Measurements from ENCODE around the gene CALN1.
"Not testable (repeated sequence)": the region's sequence is repeated elsewhere in the genome, so short reads cannot be mapped to it uniquely, and the experiment has no call there.

Gene CALN1

DNA sequence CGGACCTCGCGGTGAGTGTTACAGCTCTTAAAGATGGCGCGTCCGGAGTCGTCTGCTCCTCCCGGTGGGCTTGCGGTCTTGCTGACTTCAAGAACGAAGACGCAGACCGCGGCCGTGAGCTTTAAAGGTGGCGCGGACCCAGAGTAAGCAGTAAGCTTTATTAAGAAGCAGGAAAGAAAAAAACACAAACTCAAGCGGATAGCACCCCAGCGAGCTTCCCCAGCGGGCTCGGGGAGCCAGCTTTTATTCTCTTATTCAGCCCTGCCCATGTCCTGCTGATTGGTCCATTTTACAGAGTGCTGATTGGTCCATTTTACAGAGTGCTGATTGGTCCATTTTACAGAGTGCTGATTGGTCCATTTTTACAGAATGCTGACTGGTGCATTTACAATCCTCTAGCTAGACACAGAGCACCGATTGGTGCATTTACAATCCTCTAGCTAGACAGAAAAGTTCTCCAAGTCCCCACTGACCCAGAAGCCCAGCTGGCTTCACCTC, at the start of gene CALN1:
CALN1 (minus strand) TSS at position 218 of the 498 bp plus-strand sequence.
- not testable (repeated sequence) for DNase-seq

DNA sequence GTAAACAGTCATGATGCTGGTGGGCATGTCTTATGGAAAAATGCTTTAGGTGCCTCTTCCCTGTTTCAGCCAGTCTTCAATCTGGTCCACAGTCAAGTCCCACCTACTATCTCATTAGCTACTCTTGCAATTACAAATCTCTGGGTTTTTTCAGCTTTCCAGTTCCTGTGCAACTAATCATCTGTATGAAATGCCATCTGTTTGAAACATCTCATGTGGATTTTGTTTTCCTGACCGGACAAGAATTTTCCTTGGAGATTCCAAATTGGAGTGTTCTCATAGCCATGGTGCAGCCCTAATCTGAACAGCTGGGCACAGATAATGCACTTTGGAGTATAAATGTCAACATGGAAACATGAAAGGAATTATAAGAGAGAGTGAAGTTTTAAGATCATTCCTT, 41.3 kb upstream of the CALN1 start:
- DNase-seq = no peak

DNA sequence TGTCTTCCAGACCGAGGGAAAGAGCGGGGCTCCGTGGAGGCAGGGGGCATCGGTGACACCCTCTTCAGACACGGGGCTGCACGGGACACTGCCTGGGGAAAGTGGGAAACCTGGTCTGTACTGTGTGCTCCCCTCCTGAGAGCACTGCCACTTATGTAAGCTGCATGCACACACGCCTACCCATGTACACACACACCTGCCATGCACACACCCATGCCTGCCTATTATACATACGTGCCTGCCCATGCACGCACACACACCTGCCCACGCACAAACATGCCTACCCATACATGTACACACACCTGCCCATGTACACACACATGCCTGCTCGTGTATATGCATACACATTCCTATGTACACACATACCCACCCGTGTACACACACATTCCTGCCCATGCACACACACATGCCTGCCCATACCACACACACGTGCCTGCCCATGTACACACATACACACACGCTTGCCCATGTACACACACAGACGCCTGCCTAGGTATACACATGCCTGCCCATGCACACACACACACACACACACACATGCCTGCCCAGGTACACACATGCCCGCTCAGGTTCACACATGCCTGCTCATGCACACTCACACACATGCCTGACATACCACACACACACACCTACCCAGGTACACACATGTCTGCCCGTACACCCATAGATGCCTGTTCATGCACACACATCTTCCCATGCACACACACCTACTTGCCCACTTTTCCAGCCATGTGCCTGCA, 35.5 kb upstream of the CALN1 start:
- DNase-seq = no peak

DNA sequence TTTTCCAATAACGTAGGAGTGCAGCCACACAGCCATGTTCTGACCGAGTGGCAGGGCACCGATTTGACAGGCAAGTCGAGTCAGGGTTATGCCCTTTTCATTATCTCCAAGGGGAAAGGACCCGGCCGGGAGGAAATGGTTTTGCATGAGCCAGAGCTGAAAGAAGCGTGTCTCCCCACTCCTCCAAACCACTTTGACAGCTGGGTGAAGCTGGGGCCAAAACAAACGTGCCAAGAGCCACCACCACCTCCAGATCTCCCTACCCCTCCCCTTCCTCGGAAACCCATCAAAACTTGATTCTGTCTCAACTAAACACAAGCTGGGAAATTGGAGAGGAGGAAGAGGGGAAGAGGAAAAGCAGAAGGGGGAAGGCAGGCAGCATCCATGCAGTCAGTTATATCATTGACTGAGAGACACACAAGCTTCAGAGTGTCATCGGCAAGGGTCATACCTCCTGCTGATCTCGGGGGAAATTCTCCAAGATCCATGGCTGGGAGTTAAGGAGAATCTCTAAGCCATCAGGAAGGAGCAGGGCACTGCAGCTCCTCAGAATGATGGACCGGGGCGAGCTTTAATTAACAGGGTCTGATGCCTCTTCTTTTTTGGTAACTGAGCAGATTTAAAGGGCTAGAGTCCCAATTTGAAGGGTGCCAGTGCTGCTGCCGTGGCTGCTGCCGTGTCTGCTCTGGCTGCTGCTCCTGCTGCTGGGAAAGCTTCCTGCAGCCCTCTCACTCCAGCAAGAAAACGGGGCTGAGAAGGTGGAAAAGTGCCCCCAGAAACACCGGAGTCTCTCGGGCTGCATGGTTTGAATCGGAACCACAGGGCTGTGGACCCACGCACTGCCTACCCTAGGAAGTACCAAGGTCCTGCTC, 34.7 kb upstream of the CALN1 start:
- no peak for DNase-seq

DNA sequence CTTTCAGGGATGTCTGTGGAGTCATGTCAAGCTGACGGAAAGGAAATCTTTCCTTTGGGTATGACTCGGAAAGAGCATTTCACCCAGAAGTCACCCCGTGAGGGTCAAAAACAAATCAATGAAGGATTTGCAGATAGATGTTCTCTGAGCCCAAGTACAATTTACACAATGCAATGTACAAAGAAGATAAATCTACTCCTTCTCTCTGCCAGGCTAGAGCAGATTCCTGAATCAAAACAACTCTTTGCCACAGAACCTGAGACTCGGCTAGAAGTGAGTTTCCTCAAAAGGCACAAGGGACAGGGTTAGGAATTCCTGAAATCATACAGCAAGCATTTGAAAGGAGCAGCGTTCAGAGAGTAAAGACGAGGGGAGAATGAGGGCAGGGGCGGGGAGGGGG, 34.0 kb upstream of the CALN1 start:
- no peak for DNase-seq

DNA sequence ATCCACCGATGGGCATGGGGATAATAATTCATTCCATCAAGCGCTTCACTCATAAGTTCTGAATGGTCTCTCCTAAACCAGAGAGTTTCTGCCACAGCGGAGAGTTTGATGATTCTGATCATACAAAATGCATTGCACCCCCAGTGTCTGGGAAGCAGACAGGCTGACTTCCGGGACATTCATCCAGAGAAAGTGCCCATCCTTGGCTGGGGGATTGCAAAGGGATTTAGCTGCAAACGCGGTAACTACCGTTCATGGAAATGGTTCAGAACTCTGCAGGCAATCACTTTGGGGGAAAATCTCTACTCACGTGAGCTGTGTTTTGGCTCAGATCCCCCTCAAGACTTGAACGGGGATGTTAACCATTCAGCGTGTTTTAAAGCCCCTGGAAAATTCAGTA, 33.4 kb upstream of the CALN1 start:
- no peak for DNase-seq

GRCh38 chr7:72445075-72445474, 32.9 kb upstream of the CALN1 start:
- DNase-seq = no peak

- no peak for DNase-seq
These were observed 32.1 kb upstream of the CALN1 start for GRCh38 chr7:72444026-72444776.

DNA sequence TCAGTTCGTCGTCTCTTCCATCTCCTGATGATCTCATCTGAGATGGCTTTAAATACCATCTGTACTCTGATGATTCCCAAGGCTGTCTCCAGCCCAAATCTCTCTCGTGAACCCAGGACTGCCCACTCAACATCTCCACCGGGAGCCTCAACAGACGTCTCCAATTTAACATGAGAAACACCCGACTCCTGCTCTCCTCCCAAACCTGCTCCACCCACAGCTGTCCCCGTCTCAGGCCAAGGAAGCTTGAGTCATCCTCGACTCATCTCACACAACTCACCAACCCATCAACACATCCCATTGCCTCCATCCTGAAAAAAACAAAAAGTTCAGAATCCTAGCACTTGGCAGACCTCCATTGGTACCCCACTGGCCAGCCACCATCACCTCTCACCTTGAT, 29.7 kb upstream of the CALN1 start:
- no peak for DNase-seq

GRCh38 chr7:72438491-72438890, 26.4 kb upstream of the CALN1 start:
- no peak for DNase-seq

- no peak for DNase-seq
These were observed 25.5 kb upstream of the CALN1 start for GRCh38 chr7:72437610-72438009.

DNA sequence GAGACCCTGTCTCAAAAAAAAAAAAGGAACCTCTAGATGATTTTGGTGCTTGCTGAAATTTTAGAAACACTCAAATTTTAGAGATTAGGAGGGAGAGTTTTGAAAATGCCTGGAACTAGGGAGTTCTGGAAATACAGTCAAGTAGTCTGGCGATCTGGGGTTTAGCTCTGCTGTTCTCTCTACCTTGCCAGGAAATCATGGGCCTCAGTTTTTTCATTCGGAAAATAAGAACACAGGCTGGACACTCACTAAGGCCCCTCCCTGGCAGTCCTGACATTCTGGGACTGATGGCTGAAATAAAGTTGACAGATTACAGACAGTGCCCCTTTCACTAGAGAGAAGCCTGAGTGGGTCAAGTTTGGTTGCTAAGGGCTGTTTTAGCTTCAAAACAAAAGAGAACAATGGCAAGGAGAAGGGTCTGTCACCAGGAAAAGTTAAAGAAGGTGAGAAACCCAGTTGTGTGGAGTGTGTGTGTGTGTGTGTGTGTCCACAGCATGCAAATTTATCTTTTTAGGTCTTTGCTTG, 25.0 kb upstream of the CALN1 start:
- no peak for DNase-seq

GRCh38 chr7:72435925-72436480, 23.9 kb upstream of the CALN1 start:
- no peak for DNase-seq

DNA sequence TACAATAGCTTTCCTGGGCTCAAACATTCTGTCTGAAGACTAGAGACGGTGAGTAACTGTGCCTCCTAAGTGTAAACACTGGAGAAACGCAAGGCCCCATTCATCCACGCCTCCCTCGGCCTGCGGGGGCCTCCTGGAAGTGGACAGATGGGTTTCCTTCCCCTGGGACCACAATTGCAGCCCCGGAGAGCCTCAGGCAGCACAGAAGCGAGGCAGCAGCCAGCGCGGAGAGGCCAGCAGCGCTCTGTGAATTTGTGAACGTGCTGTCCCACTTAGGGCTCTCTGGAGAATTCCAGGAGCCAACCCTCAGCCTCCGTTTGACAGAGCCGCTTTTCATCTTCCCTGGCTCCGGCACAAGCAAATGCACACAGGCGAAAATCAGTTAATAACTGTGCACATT, 23.2 kb upstream of the CALN1 start:
- DNase-seq = no peak

- DNase-seq = no peak
These were observed 18.4 kb upstream of the CALN1 start for GRCh38 chr7:72430531-72430930.

DNA sequence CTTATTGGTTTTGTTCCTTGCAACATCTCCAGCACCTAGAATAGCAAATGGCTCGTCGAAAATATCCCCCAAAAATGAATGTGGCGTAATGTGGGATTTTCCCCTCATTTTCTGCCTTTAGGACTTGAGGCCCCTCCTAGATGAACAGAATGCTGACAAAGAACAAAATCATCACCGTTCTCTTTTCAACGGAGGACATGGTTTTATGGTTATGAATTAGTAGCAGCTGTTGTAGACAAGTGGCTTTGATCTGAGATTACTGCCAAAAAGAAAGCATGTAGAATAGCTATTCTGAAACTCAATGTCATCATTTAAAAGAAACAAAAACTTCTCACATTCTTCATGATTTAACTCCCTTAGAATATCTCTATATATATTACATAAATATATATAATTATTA, 17.2 kb upstream of the CALN1 start:
- no peak for DNase-seq

GRCh38 chr7:72416846-72417245, 4.7 kb upstream of the CALN1 start:
- no peak for DNase-seq

GRCh38 chr7:72415586-72415985, 3.4 kb upstream of the CALN1 start:
- no peak for DNase-seq

DNA sequence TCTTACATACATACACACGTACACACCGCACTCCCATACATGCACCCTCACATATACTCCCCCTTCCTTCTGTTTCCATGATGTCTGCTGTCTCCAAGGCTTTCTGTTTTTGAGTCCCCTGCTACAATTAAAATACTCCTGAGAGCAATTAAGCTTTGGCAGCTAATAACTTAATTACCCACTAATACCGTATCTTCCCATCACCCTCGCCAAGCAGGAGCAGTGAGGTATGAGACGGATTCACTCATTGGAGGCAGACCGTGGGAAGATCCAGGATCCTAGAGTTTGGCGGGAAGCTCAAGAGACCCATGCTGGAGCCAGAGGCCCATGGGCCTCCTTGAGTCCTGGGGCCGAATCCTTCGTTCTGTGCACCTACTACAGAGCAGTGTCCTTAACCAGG, 1.7 kb upstream of the CALN1 start:
- no peak for DNase-seq

GRCh38 chr7:72413290-72413689, 1.2 kb upstream of the CALN1 start:
- DNase-seq = no peak

- DNase-seq = no peak
These were observed 719 bp downstream of the CALN1 start for GRCh38 chr7:72411419-72411818.

GRCh38 chr7:72409638-72410015, 2.5 kb downstream of the CALN1 start:
- no peak for DNase-seq
